Neural progenitor cell (in vitro differentiated cells): ENCODE results near the gene VWA2. TPM values are rescaled to one million over a fixed set of nuclear protein-coding genes. Genes with fewer than 3 reads are reported as not detected.

Experiments
- DNase-seq: peaks from one replicate; pipeline ENCODE4 v3.0.0-alpha.2; 2016; ENCODE audit warnings: low spot score
- H2AFZ ChIP-seq: fragments of 200-600 bp; sonication (generic); replicated peaks from 2 replicates; pipeline ENCODE4 v1.6.1; 2016; ENCODE audit warnings: antibody characterized with exemption
- H3F3A ChIP-seq: fragments of 200-600 bp; sonication (generic); 2 replicates; pipeline ENCODE4 v1.6.1; 2016; ENCODE audit warnings: antibody characterized with exemption, low read depth
- H3K27ac ChIP-seq: fragments of 200-600 bp; sonication (generic); 2 replicates; pipeline ENCODE4 v1.5.1; 2016; ENCODE audit warnings: mild to moderate bottlenecking
- H3K27me3 ChIP-seq: fragments of 200-600 bp; sonication (generic); 2 replicates; pipeline ENCODE4 v1.6.1; 2016; ENCODE audit warnings: mild to moderate bottlenecking, moderate library complexity
- H3K36me3 ChIP-seq: fragments of 200-600 bp; sonication (generic); 2 replicates; pipeline ENCODE4 v1.5.1; 2016
- H3K4me1 ChIP-seq: fragments of 200-600 bp; sonication (generic); 2 replicates; pipeline ENCODE4 v1.6.1; 2016; ENCODE audit warnings: mixed run types
- H3K4me2 ChIP-seq: fragments of 200-600 bp; sonication (generic); 2 replicates; pipeline ENCODE4 v1.6.1; 2016
- H3K4me3 ChIP-seq: fragments of 200-600 bp; sonication (generic); 2 replicates; pipeline ENCODE4 v1.5.1; 2016
- H3K79me2 ChIP-seq: fragments of 200-600 bp; sonication (generic); 2 replicates; pipeline ENCODE4 v1.6.1; 2016; ENCODE audit warnings: low read depth
- H3K9ac ChIP-seq: fragments of 200-600 bp; sonication (generic); 2 replicates; pipeline ENCODE4 v1.6.1; 2016
- H3K9me3 ChIP-seq: fragments of 200-600 bp; sonication (generic); 2 replicates; pipeline ENCODE4 v1.5.1; 2016; ENCODE audit warnings: low read depth
- H4K20me1 ChIP-seq: fragments of 200-600 bp; sonication (generic); 2 replicates; pipeline ENCODE4 v1.6.1; 2016; ENCODE audit warnings: low read depth
- H3K27ac Mint-ChIP-seq: 3 replicates; pipeline ENCODE4 v1.8.0; 2021; ENCODE audit warnings: mixed read lengths
- H3K27me3 Mint-ChIP-seq: 2 replicates; pipeline ENCODE4 v1.8.0; 2022; ENCODE audit warnings: low read depth, mild to moderate bottlenecking, inconsistent platforms, moderate library complexity, mixed read lengths; ENCODE audit not compliant: insufficient read depth
- H3K36me3 Mint-ChIP-seq: 3 replicates; pipeline ENCODE4 v1.8.0; 2021; ENCODE audit warnings: mixed read lengths
- H3K4me1 Mint-ChIP-seq: 3 replicates; pipeline ENCODE4 v1.8.0; 2021; ENCODE audit warnings: mixed read lengths
- H3K4me3 Mint-ChIP-seq: 3 replicates; pipeline ENCODE4 v1.8.0; 2021; ENCODE audit warnings: mild to moderate bottlenecking, moderate library complexity, mixed read lengths
- H3K9me3 Mint-ChIP-seq: 3 replicates; pipeline ENCODE4 v1.8.0; 2020; ENCODE audit warnings: mixed read lengths
- EZH2 ChIP-seq: fragments of 200-600 bp; sonication (generic); IDR thresholded peaks from 2 replicates; pipeline ENCODE4 v1.6.1; 2017; ENCODE audit warnings: antibody characterized with exemption, mild to moderate bottlenecking, moderate library complexity
- EZH2phosphoT487 ChIP-seq: fragments of 200-600 bp; sonication (generic); IDR thresholded peaks from 2 replicates; pipeline ENCODE4 v1.6.1; 2017; ENCODE audit warnings: antibody characterized with exemption
- total RNA-seq: library from RNA; depleted of rRNA; stranded (reverse); fragments of >200 nt; gene quantifications from 2 replicates; pipeline ENCODE4 v1.2.3, GENCODE V29; 2015; ENCODE audit warnings: low replicate concordance
- TF ChIP-seq, protein P1 (sequence below): fragments of 200-600 bp; sonication (generic); IDR thresholded peaks from 2 replicates; pipeline ENCODE4 v1.5.1; 2017; ENCODE audit warnings: antibody characterized with exemption, mild to moderate bottlenecking

The VWA2 gene
- total RNA-seq, 1 donor from 2014 or later, result not detected

DNA sequence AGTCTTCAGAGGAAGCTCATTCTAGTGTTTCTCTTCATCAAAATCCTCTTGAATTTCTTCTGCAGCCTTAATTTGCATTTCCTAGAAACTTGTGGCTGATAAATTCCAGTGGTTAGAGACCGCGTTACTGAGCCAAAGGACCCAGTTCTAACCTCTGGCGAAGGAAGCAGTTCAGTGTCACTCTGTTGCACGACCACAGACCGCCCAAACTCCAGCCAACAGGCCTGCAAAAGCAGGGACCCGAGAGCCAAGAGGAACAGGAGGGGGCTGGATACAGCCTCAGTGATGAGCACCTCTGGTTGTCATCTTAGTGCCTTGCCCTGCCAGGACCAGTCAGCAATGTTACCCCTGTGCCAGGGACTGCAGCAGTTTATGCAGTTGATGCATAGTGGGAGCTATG is 95.2 kb downstream of the VWA2 start:
- H3K9ac ChIP-seq, result no peak overlapping the region
- no peak overlapping the region for H3K27ac ChIP-seq
- Mint-ChIP-seq H3K36me3 (peaks cover 6% of the 10 kb centered on the region), H3K4me3 (no peak overlapping the region), H3K27ac (no peak overlapping the region), H3K9me3 (no peaks in the 10 kb centered on the region), H3K4me1 (peaks cover 54% of the 10 kb centered on the region), H3K27me3 (peaks cover 3% of the 10 kb centered on the region)
- H3K4me3 ChIP-seq, result no peak overlapping the region
- H3K36me3 ChIP-seq, result no peaks in the 10 kb centered on the region
- no peaks in the 10 kb centered on the region for H3K79me2 ChIP-seq
- no peak overlapping the region for H3K4me2 ChIP-seq
- no peaks in the 10 kb centered on the region for H3F3A ChIP-seq
- no peaks in the 10 kb centered on the region for H4K20me1 ChIP-seq
- DNase-seq, result no peak
- TF ChIP-seq, protein P1, sequence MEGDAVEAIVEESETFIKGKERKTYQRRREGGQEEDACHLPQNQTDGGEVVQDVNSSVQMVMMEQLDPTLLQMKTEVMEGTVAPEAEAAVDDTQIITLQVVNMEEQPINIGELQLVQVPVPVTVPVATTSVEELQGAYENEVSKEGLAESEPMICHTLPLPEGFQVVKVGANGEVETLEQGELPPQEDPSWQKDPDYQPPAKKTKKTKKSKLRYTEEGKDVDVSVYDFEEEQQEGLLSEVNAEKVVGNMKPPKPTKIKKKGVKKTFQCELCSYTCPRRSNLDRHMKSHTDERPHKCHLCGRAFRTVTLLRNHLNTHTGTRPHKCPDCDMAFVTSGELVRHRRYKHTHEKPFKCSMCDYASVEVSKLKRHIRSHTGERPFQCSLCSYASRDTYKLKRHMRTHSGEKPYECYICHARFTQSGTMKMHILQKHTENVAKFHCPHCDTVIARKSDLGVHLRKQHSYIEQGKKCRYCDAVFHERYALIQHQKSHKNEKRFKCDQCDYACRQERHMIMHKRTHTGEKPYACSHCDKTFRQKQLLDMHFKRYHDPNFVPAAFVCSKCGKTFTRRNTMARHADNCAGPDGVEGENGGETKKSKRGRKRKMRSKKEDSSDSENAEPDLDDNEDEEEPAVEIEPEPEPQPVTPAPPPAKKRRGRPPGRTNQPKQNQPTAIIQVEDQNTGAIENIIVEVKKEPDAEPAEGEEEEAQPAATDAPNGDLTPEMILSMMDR, result no peak
- no peak for TF ChIP-seq EZH2
- TF ChIP-seq EZH2phosphoT487, result no peak
- H3K27me3 ChIP-seq, result no peaks in the 10 kb centered on the region
- H2AFZ ChIP-seq, result no peak overlapping the region
- peaks cover 26% of the 10 kb centered on the region for H3K4me1 ChIP-seq
- H3K9me3 ChIP-seq, result no peaks in the 10 kb centered on the region

DNA sequence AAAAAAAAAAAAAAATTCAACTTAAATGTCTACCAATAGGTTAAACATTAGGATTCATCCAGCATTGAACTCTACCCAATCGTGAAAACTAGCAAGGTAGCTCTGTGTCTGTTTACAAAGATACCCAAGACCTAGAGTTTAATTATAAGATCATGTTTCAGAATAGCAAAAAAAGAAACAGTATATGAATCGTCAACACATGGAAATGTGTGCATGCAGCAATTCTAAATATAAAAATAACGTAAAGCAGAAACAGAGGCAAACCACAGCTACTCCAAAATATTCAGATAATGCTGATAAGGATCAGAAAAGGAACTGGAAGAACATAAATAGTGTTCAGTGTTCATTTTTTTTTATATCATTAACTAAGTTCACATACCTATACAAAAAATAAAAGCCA is 96.6 kb downstream of the VWA2 start:
- Mint-ChIP-seq H3K4me1 (peaks cover 43% of the 10 kb centered on the region), H3K27ac (no peak overlapping the region), H3K36me3 (peaks cover 6% of the 10 kb centered on the region), H3K27me3 (peaks cover 2% of the 10 kb centered on the region), H3K9me3 (no peaks in the 10 kb centered on the region), H3K4me3 (no peak overlapping the region)
- no peak for DNase-seq
- Histone ChIP-seq H3K27ac (no peak overlapping the region), H3K36me3 (no peaks in the 10 kb centered on the region), H4K20me1 (no peaks in the 10 kb centered on the region), H3K4me2 (no peak overlapping the region), H3K27me3 (no peaks in the 10 kb centered on the region), H3K79me2 (no peaks in the 10 kb centered on the region), H3K4me3 (no peak overlapping the region), H3K4me1 (peaks cover 16% of the 10 kb centered on the region), H3K9me3 (no peaks in the 10 kb centered on the region), H2AFZ (no peak overlapping the region), H3F3A (no peaks in the 10 kb centered on the region), H3K9ac (no peak overlapping the region)
- no peak for TF ChIP-seq EZH2phosphoT487
- TF ChIP-seq, protein P1, result no peak
- no peak for TF ChIP-seq EZH2

DNA sequence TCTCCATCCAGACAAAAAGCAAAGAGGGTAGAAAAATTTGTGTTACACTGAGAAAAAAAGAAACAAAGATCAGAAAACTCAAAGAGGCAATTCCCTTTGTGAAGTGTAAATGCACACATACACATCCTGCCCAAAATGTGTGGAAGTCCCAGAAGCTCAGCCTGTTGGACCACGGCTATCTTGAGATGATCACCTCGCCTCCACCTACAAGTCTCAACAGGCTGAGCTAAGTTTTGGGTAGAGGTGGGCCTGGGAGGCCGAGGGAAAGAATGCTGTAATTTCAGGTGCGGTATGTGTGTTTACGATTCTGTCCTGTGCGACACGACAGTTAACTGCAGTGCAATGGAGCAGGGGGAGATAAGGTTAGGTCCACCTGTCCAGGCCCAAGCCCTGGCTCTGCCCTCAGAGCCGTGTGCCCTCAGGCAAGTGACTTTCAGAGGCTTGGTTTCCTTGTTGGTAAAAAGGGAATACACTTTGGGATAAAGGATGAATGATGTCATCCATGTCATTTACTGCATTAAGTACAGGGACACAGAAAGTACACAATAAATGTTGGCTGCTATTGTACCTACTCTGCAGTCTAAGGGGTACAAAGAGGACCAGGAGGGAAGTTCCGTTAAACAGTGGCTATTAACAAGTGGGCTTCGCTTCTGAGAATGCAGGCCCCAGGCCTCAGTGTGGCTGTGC is 97.9 kb downstream of the VWA2 start:
- peaks cover 43% of the 10 kb centered on the region for H3K4me1 Mint-ChIP-seq
- Histone ChIP-seq H3K9me3 (no peaks in the 10 kb centered on the region), H3K4me3 (no peak overlapping the region), H3K4me2 (no peak overlapping the region), H3K9ac (no peak overlapping the region), H3K79me2 (no peaks in the 10 kb centered on the region), H3K27ac (no peak overlapping the region), H4K20me1 (no peaks in the 10 kb centered on the region), H3K27me3 (no peaks in the 10 kb centered on the region), H3K36me3 (no peaks in the 10 kb centered on the region), H3F3A (no peaks in the 10 kb centered on the region), H2AFZ (peak overlapping the region; percentile 16), H3K4me1 (peaks cover 16% of the 10 kb centered on the region)
- H3K27me3 Mint-ChIP-seq, result peaks cover 2% of the 10 kb centered on the region
- H3K4me3 Mint-ChIP-seq, result no peak overlapping the region
- no peak for TF ChIP-seq EZH2
- TF ChIP-seq EZH2phosphoT487, result no peak
- TF ChIP-seq, protein P1, result no peak
- peak overlapping the region; percentile 99 for H3K27ac Mint-ChIP-seq
- H3K9me3 Mint-ChIP-seq, result no peaks in the 10 kb centered on the region
- peaks cover 6% of the 10 kb centered on the region for H3K36me3 Mint-ChIP-seq
- no peak for DNase-seq
